GM19324 (cell line): ENCODE measurements around the gene SGMS1.
A peak's percentile ranks its signal among the peaks of the same experiment; 100 is the strongest.
"Not testable (repeated sequence)": the region's sequence is repeated elsewhere in the genome, so short reads cannot be mapped to it uniquely, and the experiment has no call there.

Source experiments
- ATAC-seq: cut with Tn5 transposase; IDR thresholded peaks from one replicate; pipeline ENCODE4 v1.9.1; 2021; ENCODE audit warnings: mild to moderate bottlenecking, moderate library complexity; ENCODE audit not compliant: unreplicated experiment, low FRiP score

Gene SGMS1

DNA sequence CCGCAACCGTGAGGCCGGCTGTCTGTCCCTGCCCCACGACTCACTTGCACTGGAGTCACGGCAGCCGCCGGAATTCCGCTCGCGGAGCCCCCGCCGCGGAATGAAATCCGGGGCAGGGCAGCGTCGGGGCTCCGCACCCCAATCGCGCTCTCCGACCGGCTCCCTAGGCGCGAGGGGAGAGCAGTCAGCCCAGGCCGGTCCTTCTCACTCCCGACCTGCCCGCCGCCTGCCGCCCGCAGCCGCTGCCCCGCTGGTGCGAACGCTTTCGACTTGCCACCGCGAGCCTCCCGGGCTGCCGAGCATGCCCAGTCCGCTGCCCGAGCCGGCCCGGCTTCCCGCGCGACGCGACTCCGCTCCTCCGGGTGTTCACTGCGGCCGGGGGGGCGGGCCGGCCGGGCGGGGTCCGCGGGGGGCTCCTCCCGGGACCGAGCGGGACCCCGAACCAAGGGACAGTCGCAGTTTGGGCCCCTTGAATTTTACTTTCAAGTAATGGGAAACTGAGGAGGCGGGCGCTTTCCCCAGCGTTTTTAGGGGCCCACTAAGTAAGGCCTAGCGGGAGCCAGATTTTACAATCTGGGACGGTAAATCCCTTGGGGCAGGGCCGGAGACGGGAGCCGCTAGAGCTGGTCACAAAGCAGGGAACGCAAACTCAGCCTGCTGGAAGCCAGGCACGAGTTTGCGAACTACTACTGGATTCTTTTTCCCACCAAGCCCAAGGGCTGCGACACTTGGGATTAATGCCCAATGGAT lies at the start of gene SGMS1:
Gene SGMS1 (minus strand): TSS at position 294 of the 750 bp plus-strand sequence. CDS start 279,842 bp downstream, outside the sequence.
- peak; percentile 43 for ATAC-seq

DNA sequence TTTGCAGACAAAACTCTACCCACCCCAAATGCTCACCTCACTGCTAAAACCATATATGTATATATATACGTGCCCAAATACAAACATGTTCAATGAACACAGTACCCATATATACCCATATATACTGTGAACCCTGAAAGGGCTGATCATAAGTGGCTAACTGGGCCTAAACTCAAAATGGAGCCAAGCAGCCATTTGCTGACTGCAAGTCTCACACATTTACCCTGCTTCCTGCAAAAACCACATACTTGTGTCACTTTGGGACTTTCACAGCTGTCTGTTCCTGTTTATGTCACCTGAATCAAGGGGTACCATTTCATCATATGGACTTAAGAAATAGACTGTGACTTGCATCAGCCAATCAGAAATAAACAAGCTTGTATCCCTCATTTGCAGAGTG lies 48.4 kb upstream of the SGMS1 start:
- ATAC-seq, result not testable (repeated sequence)

GRCh38 chr10:50671645-50672044 lies 47.9 kb upstream of the SGMS1 start:
- ATAC-seq, result not testable (repeated sequence)

DNA sequence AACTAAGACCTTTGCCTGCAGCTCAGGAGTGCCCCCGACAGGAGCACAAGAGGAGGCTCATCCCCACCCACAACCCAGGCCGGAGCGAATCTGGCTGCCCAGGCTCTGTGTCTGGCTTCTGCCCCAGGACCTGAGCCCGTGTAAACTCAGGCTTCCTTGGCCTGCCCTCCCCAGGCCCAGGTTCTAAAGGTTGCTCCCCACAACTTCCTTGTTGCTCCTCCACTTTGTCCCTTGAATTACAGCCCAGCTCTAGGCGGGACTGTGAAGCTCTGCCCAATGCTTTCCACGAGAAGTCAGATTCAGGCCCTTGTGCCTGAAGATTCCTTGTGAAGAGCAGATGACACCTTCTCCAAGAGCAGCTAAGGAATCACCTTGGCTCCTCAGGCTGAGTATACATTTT lies 46.2 kb upstream of the SGMS1 start:
- not testable (repeated sequence) for ATAC-seq

DNA sequence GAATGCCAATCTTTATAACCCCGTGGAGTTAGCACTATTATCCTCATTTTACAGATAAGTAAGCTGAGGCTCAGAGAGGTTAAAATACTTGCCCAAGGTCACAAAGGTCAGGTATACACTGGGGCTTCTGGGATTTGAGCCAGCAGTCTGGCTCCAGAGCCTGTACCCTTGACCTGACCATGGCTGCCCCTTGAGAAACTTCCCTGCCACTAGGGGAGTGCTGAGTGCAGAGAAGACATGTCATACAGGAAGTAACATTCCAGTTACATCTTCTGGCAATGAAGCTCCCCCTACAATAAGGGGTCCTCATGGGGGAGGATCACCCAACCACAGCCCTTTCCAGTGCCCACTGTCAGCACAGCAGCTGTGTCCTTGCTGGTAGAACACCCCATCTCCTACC lies 43.6 kb upstream of the SGMS1 start:
- ATAC-seq, result not testable (repeated sequence)

DNA sequence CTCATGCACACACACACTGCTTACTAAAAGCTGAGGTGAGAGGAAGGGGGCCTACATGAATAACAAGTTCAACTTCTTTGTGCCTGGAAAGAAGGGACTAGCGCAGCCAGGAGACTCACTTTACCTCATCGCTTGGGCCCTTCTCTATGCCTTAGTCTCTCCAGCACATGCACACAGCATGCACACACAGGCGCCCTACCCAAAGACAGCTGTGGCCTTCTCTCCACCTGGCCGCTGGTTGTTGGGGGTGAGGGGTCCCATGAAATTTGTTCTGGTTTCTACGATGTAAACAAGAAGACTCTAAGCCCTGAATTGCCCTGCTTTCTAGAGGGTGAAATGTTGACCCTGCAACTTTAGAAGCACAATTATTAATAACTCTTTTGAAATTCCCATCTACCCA lies 38.7 kb upstream of the SGMS1 start:
- ATAC-seq, result not testable (repeated sequence)

- ATAC-seq, result not testable (repeated sequence)
Observed at GRCh38 chr10:50661563-50661962, 37.8 kb upstream of the SGMS1 start.

DNA sequence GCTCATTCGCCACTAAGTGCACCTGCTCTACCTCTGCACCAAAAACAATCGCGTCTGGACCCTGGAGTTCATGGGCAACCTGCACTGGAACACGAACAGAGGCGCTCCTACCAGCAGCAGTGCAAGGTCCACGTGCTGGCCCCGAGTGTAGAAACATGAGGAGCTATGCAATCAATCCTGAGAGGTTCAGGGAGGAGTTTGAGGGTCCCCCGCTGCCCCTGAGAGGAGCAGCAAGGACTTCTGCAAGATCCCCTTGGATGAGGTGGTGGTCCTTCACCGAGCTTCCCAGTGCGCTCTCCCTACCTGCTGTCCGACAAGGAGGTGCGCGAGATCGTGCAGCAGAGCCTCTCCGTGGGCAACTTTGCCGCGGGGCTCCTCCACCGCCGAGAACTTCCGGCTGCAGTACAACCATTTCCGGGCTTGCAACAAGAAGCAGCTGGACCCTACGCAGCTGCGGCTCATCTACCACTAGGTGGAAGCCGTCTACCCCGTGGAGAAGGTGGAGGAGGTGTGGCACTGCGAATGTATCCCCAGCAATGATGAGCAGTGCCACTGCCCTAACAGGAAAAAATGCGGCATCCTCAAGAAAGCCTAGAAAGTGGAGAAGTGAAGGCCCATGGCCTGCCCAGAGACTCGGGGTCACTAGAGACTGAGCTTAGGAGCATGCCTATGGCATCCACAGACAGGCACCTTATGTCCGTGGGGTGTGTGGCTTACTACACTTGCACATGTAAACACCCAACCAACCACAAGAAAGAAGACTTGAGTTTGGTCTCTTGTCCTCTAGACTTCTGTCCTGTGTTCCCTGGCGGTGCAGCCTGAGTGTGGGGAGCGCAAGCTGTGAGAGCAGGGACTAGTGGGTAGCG lies 36.3 kb upstream of the SGMS1 start:
- peak; percentile 97 for ATAC-seq

GRCh38 chr10:50659016-50659864 lies 35.5 kb upstream of the SGMS1 start:
- ATAC-seq, result not testable (repeated sequence)

DNA sequence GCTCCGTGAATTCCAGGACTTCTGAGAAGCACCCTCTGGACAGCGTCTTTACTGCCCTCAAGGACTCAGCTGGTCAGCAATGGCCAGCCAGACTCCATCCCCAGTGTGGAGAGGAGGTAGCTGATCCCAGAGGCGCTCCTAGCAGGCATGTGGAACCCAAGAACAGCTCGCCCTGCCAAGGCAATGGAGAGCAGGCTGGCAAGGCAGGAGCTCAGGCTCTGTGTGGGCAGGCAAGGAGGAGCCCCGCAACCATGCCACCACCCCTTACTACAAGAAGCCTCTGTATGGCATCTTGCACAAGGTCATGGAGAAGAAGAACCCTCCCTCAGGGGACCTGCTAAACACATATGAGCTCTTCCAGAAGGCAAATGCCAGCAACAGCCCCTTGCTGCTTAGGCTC lies 34.4 kb upstream of the SGMS1 start:
- ATAC-seq, result no peak

DNA sequence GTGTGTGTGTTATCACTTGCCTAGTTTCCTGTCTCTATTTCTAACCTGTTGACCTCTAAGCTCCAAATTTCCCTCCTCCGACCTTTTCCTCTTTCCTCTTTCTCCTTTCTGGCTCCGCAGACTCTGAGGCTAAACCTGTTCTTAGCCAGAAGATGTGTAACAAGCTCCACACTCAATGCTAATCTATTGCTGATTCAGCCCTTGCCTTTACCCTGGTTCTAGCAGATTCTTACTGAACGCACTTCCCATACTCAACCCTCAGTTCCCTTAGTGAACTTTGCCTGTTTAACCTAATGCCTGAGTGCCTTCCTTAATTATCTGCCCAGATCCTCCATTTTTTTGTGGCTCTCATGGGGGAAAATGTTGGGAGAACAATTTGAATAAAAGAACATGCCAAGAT lies 30.0 kb upstream of the SGMS1 start:
- ATAC-seq, result no peak

GRCh38 chr10:50653142-50653541 lies 29.4 kb upstream of the SGMS1 start:
- no peak for ATAC-seq

DNA sequence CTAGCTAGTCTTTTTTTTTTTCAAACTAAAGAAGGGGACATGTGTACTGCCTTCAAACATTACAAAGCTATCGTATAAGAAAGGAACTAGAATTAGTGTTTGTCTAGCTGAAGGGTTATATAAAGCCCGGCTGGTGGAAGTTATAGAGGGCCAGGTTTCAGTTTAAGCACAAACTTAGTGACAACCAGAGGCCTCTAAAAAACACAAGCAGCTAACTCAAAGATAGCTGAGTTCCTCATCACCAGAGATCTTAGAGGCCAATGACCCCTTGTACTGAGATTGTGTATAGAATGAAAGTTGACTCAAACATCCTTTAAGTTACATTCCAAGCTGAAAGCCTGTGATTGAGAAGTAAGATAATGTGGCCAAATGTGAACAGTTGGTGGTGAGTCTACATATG lies 28.1 kb upstream of the SGMS1 start:
- no peak for ATAC-seq

DNA sequence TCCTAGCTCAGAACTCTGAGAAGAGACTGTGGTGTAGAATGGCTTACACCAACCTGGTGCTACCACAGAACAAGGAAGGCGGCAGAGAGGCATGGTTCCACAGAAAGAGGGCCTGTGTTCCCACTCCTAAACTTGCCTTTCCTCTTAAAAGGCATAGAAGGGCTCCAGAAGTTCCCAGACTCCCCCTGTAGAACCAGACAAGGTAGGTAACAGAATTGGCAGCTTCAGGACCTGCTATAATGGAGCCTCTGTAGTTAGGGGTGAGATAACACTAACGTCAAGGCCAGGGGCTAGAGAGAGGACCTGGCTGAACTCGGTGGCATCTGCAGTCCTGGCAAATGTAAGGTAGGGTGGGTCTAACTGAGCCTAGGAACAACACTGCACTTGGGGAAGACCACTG lies 26.7 kb upstream of the SGMS1 start:
- ATAC-seq, result no peak

DNA sequence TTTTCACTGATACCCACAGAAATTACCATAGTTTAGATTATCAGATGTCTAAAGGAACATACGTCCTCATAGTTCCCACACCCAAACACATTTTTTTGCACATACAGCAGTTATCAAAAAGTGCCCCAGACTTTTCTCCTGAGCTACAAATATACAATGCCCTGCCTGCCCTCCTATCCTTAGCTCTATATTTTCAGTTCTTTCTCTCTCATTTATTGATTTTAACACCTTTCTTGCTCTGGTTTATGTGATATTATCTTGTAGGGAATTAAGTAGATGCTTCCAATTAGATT lies 25.1 kb upstream of the SGMS1 start:
- ATAC-seq, result no peak

DNA sequence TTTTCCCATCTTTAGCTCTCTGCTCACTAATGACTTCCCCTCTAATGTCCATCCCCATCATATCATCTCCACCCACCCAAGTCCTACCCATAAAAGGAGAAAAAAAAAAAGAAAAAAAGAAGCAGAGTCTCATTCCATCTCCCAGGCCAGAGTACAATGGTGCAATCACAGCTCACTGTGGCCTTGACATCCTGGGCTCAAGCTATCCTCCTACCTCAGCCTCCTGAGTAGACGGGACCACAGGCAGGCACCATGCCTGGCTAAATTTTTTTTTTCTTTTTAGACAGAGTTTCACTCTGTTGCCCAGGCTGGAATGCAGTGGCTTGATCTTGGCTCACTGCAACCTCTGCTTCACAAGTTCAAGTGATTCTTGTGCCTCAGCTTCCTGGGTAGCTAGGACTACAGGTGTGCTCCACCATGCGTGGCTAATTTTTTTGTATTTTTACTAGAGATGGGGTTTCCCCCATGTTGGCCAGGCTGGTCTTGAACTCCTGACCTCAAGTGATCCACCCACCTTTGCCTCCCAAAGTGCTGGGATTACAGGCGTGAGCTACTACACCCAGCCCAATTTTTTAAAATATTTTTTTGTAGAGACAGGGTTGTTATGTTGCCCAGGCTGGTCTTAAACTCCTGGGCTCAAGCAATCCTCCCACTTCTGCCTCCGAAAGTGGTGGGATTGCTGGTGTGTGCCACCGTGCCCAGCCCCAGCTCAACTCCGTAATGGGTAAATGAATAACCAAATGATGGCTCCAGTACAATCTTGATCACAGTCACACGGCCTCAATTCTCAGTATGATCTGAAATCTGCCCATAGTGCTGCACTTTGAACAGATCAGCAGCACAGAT lies 24.6 kb upstream of the SGMS1 start:
- peak; percentile 73 for ATAC-seq

DNA sequence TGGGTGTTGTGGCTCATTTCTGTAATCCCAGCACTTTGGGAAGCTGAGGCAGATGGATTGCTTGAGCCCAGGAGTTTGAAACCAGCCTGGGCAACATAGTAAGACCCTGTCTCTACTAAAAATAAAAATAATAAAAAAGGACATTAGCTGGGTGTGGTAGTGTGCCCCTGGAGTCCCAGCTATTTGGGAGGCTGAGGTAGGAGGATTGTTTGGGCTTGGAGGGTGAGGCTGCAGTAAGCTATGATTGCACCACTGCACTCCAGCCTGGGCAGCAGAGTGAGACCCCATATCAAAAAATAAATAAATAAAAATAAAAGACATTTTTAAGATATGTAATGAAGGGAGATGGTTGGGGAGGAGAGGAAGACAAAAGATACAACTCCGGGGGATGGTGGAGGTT lies 23.6 kb upstream of the SGMS1 start:
- not testable (repeated sequence) for ATAC-seq

DNA sequence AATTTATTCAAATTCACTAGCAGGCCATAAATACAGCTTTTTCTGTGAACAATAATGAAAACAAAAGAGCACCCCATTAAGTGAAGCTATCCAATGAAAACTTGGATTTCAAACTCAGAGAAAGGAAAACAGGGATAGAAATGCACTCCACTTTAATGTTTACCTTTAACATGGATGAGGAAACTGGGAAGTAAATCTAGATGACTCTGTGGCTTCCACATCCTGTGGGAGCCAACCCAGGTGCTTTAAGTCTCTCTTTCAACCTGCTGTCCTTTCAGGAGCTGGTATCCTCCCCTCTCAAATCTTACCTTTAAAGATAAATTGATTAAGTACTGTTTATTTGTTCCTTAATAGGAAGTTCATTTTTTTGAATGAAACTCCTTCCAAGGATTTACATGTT lies 21.5 kb upstream of the SGMS1 start:
- ATAC-seq, result no peak

GRCh38 chr10:50641626-50642025 lies 17.9 kb upstream of the SGMS1 start:
- no peak for ATAC-seq

- ATAC-seq, result no peak
Observed at GRCh38 chr10:50640238-50640637, 16.5 kb upstream of the SGMS1 start.
